Hepatocyte (in vitro differentiated cells): ENCODE results near the gene IKBKG. TPM values are rescaled to one million over a fixed set of nuclear protein-coding genes. Genes with fewer than 3 reads are reported as not detected.

ENCODE experiments used
- DNase-seq: peaks from one replicate; pipeline ENCODE4 v3.0.0-alpha.2; 2016; ENCODE audit warnings: low spot score
- H2AFZ ChIP-seq: fragments of 200-600 bp; sonication (generic); 2 replicates; pipeline ENCODE4 v1.6.0; 2016; ENCODE audit warnings: antibody characterized with exemption, mild to moderate bottlenecking
- H3K27ac ChIP-seq: fragments of 200-600 bp; sonication (generic); 2 replicates; pipeline ENCODE4 v1.5.1; 2016; ENCODE audit warnings: mild to moderate bottlenecking
- H3K27me3 ChIP-seq: fragments of 200-600 bp; sonication (generic); 2 replicates; pipeline ENCODE4 v1.6.1; 2016
- H3K36me3 ChIP-seq: fragments of 200-600 bp; sonication (generic); replicated peaks from 2 replicates; pipeline ENCODE4 v1.5.1; 2016; ENCODE audit warnings: low read depth; ENCODE audit not compliant: insufficient read depth
- H3K4me1 ChIP-seq: fragments of 200-600 bp; sonication (generic); 2 replicates; pipeline ENCODE4 v1.5.1; 2016; ENCODE audit warnings: mild to moderate bottlenecking, moderate library complexity; ENCODE audit not compliant: insufficient read depth
- H3K4me2 ChIP-seq: fragments of 200-600 bp; sonication (generic); 2 replicates; pipeline ENCODE4 v1.6.0; 2016
- H3K4me3 ChIP-seq: fragments of 200-600 bp; sonication (generic); 2 replicates; pipeline ENCODE4 v1.5.1; 2016; ENCODE audit warnings: mild to moderate bottlenecking
- H3K79me2 ChIP-seq: fragments of 200-600 bp; sonication (generic); 2 replicates; pipeline ENCODE4 v1.6.0; 2017; ENCODE audit warnings: mild to moderate bottlenecking
- H3K9me2 ChIP-seq: fragments of 200-600 bp; sonication (generic); replicated peaks from 2 replicates; pipeline ENCODE4 v1.6.0; 2017; ENCODE audit warnings: mild to moderate bottlenecking; ENCODE audit not compliant: insufficient read depth
- H3K9me3 ChIP-seq: fragments of 200-600 bp; sonication (generic); 2 replicates; pipeline ENCODE4 v1.5.1; 2016; ENCODE audit warnings: low read depth, mild to moderate bottlenecking
- H4K20me1 ChIP-seq: fragments of 200-600 bp; sonication (generic); 2 replicates; pipeline ENCODE4 v1.6.0; 2016; ENCODE audit warnings: mild to moderate bottlenecking; ENCODE audit not compliant: insufficient read depth, poor library complexity, severe bottlenecking
- EZH2 ChIP-seq: fragments of 200-600 bp; sonication (generic); IDR thresholded peaks from 2 replicates; pipeline ENCODE4 v1.6.1; 2016; ENCODE audit warnings: antibody characterized with exemption, mild to moderate bottlenecking, borderline replicate concordance
- EZH2phosphoT487 ChIP-seq: fragments of 200-600 bp; sonication (generic); IDR thresholded peaks from one replicate; pipeline ENCODE4 v1.6.1; 2018; ENCODE audit warnings: antibody characterized with exemption, mild to moderate bottlenecking, low read depth, moderate library complexity; ENCODE audit not compliant: unreplicated experiment, severe bottlenecking
- WGBS: methylation state at CpG from one replicate; pipeline ENCODE4 v1.1.6; 2016; ENCODE audit warnings: low lambda C conversion rate; ENCODE audit errors: missing lambda C conversion rate; 5-methylcytosine and 5-hydroxymethylcytosine counted together
- polyA plus RNA-seq: library from polyadenylated mRNA; unstranded; fragments of >200 nt; fragmentation: Nextera tagmentation; extraction: Ambion mirVana; gene quantifications from 2 replicates; pipeline ENCODE4 v1.2.1, GENCODE V29; 2016
- total RNA-seq: library from RNA; depleted of rRNA; stranded (reverse); fragments of >200 nt; gene quantifications from 2 replicates; pipeline ENCODE4 v1.2.3, GENCODE V29; 2014
- TF ChIP-seq, protein P1 (sequence below): fragments of 200-600 bp; sonication (generic); IDR thresholded peaks from 2 replicates; pipeline ENCODE4 v1.5.1; 2016; ENCODE audit warnings: antibody characterized with exemption, mild to moderate bottlenecking; ENCODE audit not compliant: poor library complexity

The IKBKG gene
- total and polyA plus RNA-seq, 2 experiments from 2014 or later = 19.7 to 30.7 TPM

DNA sequence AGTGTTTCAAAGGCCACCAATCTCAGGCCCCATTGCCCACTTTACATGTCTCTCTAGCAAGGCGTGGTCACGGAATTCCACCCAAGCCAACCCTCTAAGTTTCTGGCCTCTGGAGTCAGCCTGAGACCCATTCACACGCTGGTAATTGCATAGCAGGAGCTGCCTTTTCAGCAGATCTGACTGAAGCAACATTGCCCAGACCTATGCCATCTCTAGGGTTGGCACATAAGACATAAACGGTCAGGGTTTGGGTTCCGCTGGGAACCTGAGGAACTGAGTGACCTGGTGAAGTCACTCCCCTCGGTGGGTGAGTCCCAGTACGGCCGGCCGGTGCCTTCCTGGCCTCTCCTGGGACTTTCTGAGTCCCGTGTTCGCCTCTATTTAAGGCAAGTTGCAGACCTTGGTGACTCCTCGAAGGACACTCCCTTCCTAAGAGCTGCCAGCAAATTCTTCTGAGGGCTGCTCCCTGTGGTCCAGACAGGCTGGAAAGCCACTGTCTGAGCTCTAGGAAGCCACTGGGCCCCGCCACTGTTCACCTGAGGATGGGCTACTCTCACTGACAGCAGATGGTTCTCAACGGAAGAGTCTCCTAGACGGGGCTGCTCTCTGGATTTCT is 53.4 kb downstream of the IKBKG start:
- Histone ChIP-seq H3K9me2 (no peaks in the 10 kb centered on the region), H3K4me1 (no peaks in the 10 kb centered on the region), H3K27me3 (no peaks in the 10 kb centered on the region), H3K27ac (no peak overlapping the region), H3K79me2 (no peaks in the 10 kb centered on the region), H3K9me3 (no peaks in the 10 kb centered on the region), H4K20me1 (no peaks in the 10 kb centered on the region), H3K4me2 (no peak overlapping the region), H3K4me3 (no peak overlapping the region), H2AFZ (no peak overlapping the region), H3K36me3 (no peaks in the 10 kb centered on the region)
- DNase-seq = no peak
- WGBS = 82% methylated on average over 15 of the region's 15 CpGs
- no peak for TF ChIP-seq EZH2
- TF ChIP-seq, protein P1, sequence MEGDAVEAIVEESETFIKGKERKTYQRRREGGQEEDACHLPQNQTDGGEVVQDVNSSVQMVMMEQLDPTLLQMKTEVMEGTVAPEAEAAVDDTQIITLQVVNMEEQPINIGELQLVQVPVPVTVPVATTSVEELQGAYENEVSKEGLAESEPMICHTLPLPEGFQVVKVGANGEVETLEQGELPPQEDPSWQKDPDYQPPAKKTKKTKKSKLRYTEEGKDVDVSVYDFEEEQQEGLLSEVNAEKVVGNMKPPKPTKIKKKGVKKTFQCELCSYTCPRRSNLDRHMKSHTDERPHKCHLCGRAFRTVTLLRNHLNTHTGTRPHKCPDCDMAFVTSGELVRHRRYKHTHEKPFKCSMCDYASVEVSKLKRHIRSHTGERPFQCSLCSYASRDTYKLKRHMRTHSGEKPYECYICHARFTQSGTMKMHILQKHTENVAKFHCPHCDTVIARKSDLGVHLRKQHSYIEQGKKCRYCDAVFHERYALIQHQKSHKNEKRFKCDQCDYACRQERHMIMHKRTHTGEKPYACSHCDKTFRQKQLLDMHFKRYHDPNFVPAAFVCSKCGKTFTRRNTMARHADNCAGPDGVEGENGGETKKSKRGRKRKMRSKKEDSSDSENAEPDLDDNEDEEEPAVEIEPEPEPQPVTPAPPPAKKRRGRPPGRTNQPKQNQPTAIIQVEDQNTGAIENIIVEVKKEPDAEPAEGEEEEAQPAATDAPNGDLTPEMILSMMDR = no peak
- no peak for TF ChIP-seq EZH2phosphoT487

DNA sequence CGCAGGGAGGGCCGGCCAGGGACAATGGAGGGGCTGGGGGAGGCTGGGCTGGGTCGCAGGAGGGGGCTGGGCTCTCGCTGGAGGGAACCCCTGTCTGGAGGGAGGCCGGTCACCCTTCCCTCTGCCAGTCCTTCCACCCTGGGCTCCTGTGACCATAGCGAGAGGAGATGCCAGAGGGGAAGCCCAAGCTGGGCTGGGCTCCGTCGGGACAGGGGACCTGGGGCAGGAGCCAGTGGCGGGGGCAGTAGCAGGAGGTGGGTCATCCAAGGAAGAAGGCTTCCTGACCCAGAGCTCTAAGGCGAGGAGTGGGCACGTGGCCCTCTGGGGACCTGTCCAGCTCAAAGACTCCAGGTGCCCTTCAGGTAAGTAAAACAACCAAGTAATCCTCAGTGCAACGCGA is 54.8 kb downstream of the IKBKG start:
- no peak overlapping the region for H3K4me3 ChIP-seq
- WGBS = 73% methylated on average over 9 of the region's 13 CpGs
- no peak overlapping the region for H2AFZ ChIP-seq
- H3K4me2 ChIP-seq = no peak overlapping the region
- no peaks in the 10 kb centered on the region for H3K79me2 ChIP-seq
- DNase-seq = no peak
- H3K36me3 ChIP-seq = no peaks in the 10 kb centered on the region
- H3K9me2 ChIP-seq = no peaks in the 10 kb centered on the region
- no peaks in the 10 kb centered on the region for H3K27me3 ChIP-seq
- H4K20me1 ChIP-seq = no peaks in the 10 kb centered on the region
- no peak overlapping the region for H3K27ac ChIP-seq
- H3K9me3 ChIP-seq = no peaks in the 10 kb centered on the region
- no peaks in the 10 kb centered on the region for H3K4me1 ChIP-seq
- TF ChIP-seq EZH2phosphoT487 = no peak
- TF ChIP-seq, protein P1 = no peak

DNA sequence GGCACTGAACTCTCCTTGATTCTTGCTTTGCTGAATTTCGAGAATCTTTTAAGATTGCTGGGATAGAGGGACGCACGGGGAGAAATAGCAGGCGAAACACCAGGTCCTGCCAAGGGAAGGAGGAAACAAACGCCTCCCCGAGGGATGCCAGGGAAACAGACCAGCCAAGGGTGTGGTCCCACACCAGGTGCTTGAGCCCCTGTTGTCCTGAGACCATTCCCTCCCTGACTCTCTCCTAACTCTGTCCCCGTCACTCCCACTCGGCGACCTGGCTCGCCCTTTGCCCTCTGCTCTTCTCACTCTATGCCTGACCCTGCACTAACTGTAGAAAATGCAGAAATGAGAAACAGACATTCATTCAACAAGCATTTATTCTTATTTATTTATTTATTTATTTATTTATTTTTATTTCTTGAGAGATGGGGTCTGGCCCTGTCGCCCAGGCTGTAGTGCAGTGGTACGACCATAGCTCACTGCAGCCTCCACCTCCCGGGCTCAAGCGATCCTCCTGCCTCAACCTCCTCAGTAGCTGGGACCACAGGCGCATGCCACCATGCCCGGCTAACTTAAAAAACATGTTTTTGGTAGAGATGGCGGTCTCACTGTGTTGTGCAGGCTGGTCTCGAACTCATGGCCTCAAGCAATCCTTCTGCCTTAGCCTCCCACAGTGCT is 55.5 kb downstream of the IKBKG start:
- no peaks in the 10 kb centered on the region for H3K27me3 ChIP-seq
- H3K9me3 ChIP-seq = no peaks in the 10 kb centered on the region
- H3K4me3 ChIP-seq = no peak overlapping the region
- no peaks in the 10 kb centered on the region for H3K4me1 ChIP-seq
- TF ChIP-seq EZH2phosphoT487 (no peak), EZH2 (no peak)
- TF ChIP-seq, protein P1 = no peak
- no peaks in the 10 kb centered on the region for H4K20me1 ChIP-seq
- no peak overlapping the region for H2AFZ ChIP-seq
- H3K36me3 ChIP-seq = no peaks in the 10 kb centered on the region
- H3K4me2 ChIP-seq = no peak overlapping the region
- no peak for DNase-seq
- 89% methylated on average over 18 of the region's 18 CpGs for WGBS
- H3K9me2 ChIP-seq = no peaks in the 10 kb centered on the region
- no peaks in the 10 kb centered on the region for H3K79me2 ChIP-seq
- no peak overlapping the region for H3K27ac ChIP-seq
